HG03045 (cell line): ENCODE measurements around the gene EPHA8.

ENCODE experiments used
- ATAC-seq: cut with Tn5 transposase; IDR thresholded peaks from one replicate; pipeline ENCODE4 v1.9.1; 2021; ENCODE audit warnings: mild to moderate bottlenecking, moderate library complexity; ENCODE audit not compliant: unreplicated experiment

The EPHA8 gene

GRCh38 chr1:22562584-22563583 lies at the start of gene EPHA8:
TSS of gene EPHA8 (plus strand) at chr1:22563489. CDS start at chr1:22563636, 147 bp downstream.
- ATAC-seq = no peak

- no peak for ATAC-seq
These were observed 46.2 kb upstream of the EPHA8 start for GRCh38 chr1:22516906-22517571.

- no peak for ATAC-seq
These were observed 45.3 kb upstream of the EPHA8 start for GRCh38 chr1:22517956-22518355.

- no peak for ATAC-seq
These were observed 44.9 kb upstream of the EPHA8 start for GRCh38 chr1:22518379-22518778.

- no peak for ATAC-seq
These were observed 42.4 kb upstream of the EPHA8 start for GRCh38 chr1:22520871-22521270.

- ATAC-seq = no peak
These were observed 41.6 kb upstream of the EPHA8 start for GRCh38 chr1:22521692-22522091.

GRCh38 chr1:22522221-22522743 lies 41.0 kb upstream of the EPHA8 start:
- no peak for ATAC-seq

- ATAC-seq = no peak
These were observed 38.8 kb upstream of the EPHA8 start for GRCh38 chr1:22524481-22524880.

GRCh38 chr1:22525211-22525610 lies 38.1 kb upstream of the EPHA8 start:
- no peak for ATAC-seq

GRCh38 chr1:22525646-22526045 lies 37.6 kb upstream of the EPHA8 start:
- ATAC-seq = no peak

GRCh38 chr1:22526098-22526497 lies 37.2 kb upstream of the EPHA8 start:
- no peak for ATAC-seq

GRCh38 chr1:22526677-22527076 lies 36.6 kb upstream of the EPHA8 start:
- ATAC-seq = no peak

- ATAC-seq = no peak
These were observed 36.2 kb upstream of the EPHA8 start for GRCh38 chr1:22527122-22527521.

GRCh38 chr1:22527555-22528296 lies 35.6 kb upstream of the EPHA8 start:
- no peak for ATAC-seq

GRCh38 chr1:22528451-22528850 lies 34.8 kb upstream of the EPHA8 start:
- ATAC-seq = no peak

- ATAC-seq = no peak
These were observed 33.2 kb upstream of the EPHA8 start for GRCh38 chr1:22529901-22530621.

GRCh38 chr1:22530715-22531114 lies 32.6 kb upstream of the EPHA8 start:
- no peak for ATAC-seq

- ATAC-seq = no peak
These were observed 32.0 kb upstream of the EPHA8 start for GRCh38 chr1:22531251-22531650.

- ATAC-seq = no peak
These were observed 29.9 kb upstream of the EPHA8 start for GRCh38 chr1:22533244-22533895.

- no peak for ATAC-seq
These were observed 28.3 kb upstream of the EPHA8 start for GRCh38 chr1:22534951-22535350.
